ENCODE results near the gene EXOC6B.

The EXOC6B gene

DNA sequence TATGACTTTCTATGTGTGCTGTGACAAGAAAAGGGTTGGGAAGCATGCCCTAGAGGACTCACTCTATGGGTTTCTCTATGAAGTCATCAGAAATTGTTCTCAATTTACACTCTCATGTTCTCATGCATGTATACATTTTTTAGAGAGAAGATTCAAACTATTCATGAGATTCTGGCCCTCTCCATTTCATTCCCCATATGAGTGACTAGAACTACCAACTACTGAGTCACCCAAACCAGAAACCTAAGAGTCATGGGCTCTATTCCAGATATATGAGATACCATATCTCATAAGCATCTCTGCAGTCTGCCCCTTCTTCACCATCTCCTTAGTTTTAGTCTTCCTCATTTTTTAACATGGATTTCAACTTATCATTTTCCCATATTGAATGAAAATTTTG is 87.7 kb downstream of the EXOC6B start:
- no peak for DNase-seq (ENCODE audit: low read depth)

GRCh38 chr2:72734432-72734831 is 91.4 kb downstream of the EXOC6B start:
- DNase-seq (ENCODE audit: low read depth) = no peak

DNA sequence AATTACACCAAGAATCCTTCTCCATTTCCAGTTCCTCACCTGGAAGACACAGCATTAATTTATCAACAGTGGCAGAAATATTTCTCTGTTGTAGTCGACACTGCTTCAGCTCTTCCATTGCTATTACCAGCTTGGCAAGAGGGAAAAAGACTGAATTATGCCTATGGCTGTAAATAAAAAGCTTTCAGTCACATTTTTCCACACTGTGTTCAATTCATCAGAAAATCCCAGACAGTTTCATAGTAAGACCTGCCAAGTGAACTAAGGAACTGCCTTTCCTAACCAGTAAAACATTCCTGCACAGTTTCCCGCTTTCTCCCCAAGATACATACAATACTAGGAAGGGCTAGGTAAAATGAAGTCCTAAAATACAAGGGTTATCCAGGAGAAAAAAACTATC is 94.7 kb downstream of the EXOC6B start:
- DNase-seq (ENCODE audit: low read depth) = no peak

- no peak for DNase-seq (ENCODE audit: low read depth)
These were observed 98.5 kb downstream of the EXOC6B start for GRCh38 chr2:72727356-72727755.

DNA sequence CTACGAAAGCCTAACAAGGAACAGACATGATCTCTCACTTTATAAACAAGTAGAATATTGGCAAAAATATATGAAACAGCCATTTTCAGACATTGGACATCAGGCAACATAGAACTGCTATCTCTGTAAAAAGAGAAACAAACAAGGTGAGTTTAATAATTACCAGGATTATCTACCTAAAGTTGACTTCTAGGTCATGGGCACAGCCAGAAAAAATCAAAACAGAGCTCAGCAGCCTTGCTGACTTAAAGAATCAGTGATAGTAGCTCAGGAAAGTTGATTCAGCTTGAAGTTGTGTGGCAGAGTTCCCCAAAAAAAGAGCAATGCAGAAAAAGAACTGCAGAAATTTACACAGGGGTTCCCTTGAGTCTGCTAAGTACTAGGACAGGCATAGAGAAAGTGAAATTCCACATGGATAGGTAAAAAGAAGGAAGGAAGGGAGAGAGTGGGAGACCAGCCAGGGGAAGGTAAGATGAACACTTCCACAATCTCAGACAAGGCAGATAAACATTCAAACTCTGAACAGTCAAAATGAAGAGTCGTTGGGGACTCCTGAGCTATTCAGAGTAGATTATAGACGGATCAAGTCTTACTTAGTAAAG is 102.0 kb downstream of the EXOC6B start:
- DNase-seq (ENCODE audit: low read depth) = no peak

DNA sequence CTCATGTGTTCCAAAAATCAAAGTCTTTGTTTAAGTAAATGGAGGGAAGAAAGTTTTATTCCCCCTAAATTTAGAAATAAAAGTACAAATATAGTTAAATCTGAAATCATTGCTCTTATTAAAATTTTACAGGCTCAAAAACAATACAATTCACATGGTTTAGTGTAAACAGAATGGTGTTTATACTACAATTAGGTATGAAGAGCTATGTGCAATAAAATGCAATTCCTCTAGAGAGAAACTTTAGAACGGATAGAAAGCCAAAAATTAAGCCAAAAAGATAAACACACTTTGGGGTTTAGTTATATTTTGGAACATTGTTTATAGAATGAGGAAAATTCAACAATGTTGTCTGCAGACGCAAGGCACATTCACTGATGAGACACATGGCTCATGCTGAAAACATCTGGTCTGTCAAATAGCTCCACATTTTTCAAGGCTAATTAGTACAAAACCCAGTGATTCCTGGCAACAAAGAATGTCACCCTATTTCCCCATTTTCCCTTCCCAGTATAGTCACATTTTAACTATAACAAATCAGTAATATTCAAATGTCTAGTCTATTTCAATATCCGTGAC is 103.3 kb downstream of the EXOC6B start:
- peak; percentile 56 for DNase-seq (ENCODE audit: low read depth)

GRCh38 chr2:72719416-72719815 is 106.4 kb downstream of the EXOC6B start:
- DNase-seq (ENCODE audit: low read depth) = no peak

DNA sequence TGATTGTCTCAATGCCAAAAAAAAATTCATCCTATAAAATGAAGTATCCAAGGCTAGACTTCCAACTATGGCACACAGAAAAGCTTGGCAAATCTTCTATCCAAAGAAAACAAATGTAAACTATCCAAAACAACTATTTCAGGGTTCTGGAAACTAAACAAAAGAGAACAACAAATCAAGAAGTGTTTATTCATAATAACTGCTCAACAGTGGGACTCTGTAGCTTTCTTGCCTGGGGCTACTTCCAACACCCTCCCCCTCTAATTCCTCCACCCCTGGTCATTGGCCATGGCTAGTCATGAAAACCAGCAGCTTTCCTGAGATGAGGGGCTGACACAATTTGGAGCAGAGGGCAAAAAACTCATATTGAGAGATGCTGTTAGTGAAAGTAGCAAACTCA is 107.0 kb downstream of the EXOC6B start:
- DNase-seq (ENCODE audit: low read depth) = no peak

GRCh38 chr2:72716601-72717000 is 109.2 kb downstream of the EXOC6B start:
- no peak for DNase-seq (ENCODE audit: low read depth)

DNA sequence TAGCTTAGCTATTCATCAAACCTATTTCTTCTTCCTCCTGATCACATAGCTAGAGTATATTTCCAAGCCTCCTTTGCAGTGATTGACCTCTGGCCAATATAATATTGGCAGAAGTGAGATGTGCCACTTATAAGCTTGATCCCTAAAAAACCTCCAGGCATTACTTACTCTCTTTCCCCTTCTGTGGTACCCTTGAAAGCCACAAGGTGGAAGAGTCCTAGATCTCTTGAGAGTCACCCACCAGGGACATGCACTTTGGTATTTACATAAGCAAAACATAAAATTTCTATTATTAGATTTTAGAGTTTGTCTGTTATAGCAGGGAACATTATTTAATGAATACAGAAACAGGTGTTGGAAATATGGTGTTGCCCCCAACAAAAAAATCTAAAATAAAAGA is 112.0 kb downstream of the EXOC6B start:
- DNase-seq (ENCODE audit: low read depth) = no peak

DNA sequence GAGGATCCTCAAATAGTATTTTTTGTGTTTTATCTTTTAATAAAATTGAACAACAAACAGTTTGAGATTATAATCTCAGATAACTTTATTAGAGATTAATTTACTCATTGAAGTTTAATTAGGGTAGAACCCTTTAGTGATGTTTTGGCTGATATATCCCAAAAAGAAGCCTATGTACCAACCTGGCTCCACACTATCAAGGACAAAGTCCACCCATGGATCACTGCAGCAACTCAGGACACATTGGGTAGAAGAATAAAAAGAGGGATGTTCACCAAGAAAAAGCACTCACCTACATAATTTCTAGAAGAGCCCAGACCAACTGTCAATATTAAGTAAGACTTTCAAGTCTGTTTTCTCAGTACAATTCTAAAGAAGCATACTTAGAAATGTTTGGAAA is 112.9 kb downstream of the EXOC6B start:
- no peak for DNase-seq (ENCODE audit: low read depth)

DNA sequence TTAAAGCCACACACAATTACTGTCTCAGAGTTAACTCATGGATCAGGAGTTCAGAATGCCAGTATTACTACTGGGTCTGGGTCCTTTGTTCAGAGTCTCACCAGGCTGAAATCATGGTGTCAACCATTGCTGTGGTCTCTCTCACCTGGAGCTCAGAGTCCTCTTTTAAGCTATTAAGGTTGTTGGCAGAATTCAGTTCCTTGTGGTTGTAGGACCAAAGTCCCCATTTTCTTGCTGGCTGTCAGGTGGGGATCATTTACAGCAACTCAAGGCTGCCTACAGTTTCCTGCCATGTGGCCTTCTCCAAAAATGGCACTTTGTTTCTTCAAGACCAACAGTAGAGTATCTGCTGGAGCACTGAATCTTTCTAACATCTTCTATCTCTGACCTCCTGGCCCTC is 113.5 kb downstream of the EXOC6B start:
- no peak for DNase-seq (ENCODE audit: low read depth)

DNA sequence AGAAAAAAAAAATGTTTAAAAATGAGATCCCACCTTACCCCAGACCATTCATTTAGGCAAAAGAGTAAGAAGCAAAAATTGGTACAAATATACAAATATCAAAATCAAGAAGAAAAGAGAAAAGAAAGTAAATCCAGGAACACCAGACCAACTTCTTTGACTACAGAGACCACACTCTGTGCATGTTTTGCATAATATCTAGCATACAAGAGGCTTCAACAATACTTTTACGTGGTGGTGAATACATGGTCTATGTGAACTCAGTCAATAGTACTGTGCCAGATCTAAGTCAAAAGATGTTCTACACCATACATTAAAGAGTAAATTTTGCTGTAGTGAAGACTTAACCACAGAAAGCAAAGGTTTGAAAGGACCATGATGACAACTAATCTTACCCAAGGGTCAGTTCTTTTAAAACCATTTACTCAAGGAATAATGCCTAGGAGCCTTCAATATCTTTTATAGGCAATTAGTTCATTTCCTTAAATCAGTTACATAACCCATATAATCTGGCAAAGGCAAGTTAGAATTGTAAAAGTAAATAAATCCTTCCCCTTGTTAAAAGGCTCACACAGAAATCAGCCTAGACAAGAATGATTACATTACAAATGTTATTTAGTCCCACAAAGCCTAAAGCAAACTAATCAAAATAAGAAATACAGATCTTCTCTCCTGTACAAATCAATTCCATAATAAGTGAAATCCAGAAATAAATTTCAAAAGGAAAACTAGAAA is 115.2 kb downstream of the EXOC6B start:
- DNase-seq (ENCODE audit: low read depth) = no peak

GRCh38 chr2:72708236-72708635 is 117.6 kb downstream of the EXOC6B start:
- DNase-seq (ENCODE audit: low read depth) = no peak

DNA sequence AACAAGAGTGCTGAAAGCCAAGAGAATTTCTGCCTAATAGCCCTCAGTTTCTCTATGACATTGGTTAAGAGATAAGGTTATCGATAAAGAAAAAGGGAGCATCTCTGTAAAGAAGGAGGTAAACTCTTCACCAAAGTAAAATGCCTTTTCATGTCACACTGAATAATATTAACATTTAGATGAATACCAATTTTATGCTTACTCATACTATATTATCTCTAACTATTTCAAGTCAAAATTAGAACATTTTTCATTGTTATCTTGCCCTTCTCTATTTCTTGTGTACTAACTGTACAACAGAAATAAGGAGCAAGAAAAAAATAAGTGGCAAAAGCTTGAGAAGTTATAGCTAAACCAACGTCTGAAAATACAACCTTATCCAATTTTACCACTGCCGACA is 127.5 kb downstream of the EXOC6B start:
- no peak for DNase-seq (ENCODE audit: low read depth)

DNA sequence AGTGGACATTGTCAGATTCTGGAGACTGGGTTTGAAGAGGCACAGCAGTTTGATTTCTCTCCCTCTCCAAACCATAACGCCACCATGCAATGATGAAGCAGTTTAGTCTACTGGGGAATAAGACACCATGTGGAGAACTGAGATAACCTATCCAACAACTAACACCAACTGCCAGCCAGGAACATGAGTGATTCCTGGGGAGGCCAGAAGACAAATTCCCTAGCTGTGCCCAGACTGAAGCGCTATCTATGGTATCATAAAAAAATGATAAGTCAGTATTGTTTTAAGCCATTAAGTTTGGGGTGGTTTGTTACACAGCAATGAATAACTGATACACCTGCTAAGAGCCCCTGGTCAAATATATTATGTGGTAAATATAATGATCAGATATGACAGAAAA is 129.3 kb downstream of the EXOC6B start:
- no peak for DNase-seq (ENCODE audit: low read depth)

GRCh38 chr2:72695676-72696075 is 130.2 kb downstream of the EXOC6B start:
- no peak for DNase-seq (ENCODE audit: low read depth)

DNA sequence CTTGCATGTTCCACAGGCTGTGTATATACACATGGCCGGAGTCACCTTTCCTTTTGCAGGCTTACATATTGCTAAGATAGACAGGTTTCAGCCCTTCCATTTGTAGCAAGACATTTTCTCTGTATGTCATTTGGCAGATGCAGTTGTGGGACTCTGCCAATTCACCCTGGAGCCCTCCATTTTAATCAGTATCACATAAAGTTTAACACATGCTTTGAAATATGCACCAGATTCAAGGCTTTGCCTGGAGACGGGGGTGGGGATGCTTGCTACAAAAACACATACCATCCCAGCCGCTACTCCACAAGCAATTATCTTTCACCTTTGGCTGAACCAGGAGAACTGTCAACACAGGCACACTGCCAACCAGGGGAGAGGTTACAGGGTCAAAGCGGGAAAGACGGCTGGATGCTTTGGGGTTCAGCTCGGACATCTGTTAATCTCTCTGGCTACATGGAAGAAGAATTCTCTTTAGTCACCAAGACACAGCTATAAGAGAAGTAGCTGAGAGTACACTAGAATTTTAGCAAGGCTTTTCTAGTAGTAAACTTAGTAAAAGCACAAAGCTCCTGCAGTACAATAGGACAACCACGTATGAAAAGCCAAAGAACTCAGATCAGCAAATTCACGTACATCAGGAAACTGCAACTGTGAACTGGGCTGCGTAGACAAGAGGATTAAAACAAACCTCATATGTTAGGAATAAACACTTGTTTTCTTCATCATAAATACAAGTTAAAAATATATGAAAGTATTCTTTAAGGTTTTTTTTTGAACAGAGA is 130.9 kb downstream of the EXOC6B start:
- peak; percentile 66 for DNase-seq (ENCODE audit: low read depth)

DNA sequence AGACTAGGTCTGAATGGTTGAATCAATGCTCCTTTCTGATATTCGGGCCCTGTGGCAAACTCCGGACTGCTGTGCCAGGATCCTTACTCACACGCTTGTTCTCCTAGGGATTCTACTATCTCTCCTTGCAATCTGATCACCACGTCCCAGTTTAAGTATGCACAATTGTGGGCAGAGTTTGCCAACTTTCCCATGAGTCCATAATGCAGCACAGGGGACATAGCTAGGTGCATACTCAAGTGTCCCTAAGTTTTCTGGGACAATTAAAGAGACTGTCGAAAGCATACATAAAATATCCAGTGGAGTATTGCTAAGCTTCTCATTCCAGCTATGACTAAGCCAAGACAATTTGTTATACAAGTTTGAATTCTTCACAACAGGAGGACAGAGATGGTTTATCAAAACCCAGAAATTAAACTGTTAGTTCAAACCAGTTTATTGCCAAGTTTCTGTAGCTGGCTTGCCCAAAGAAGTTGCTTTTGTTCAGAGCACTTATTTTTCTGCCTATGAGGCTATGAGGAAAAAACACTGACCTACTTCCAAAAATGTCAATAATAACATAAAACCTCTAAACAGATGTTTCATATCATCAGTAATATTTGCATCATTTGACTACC is 136.1 kb downstream of the EXOC6B start:
- no peak for DNase-seq (ENCODE audit: low read depth)

GRCh38 chr2:72685638-72686213 is 140.1 kb downstream of the EXOC6B start:
- DNase-seq (ENCODE audit: low read depth) = no peak

DNA sequence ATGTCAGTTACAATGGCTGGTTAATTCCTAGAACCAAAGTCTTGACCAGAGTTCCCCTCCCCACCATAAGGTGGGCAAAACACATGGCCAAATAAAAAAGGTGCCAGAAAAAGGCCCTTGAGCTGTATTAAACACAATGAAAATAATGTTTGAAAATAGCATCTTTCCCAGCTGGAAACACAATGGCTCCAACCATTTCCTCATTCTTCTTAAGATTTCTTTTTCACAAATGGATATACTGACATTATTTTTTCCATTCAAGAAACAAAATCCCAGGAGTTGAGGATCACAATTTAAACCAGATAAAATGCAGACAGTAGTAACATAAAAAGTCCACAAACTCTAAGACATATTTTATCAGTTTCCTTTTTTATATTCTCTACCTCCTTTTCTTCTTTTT is 143.8 kb downstream of the EXOC6B start:
- no peak for DNase-seq (ENCODE audit: low read depth)

Data from GM04504 (cell line).